Neural cell (in vitro differentiated cells): ENCODE results near the gene TBCEL.

Experiments used
- CTCF ChIP-seq: fragments of 450-650 bp; IDR thresholded peaks from 2 replicates; pipeline ENCODE4 v1.5.1; 2014; ENCODE audit warnings: antibody characterized with exemption, mild to moderate bottlenecking, moderate library complexity; ENCODE audit not compliant: poor library complexity, severe bottlenecking
- POLR2AphosphoS5 ChIP-seq: IDR thresholded peaks from 2 replicates; pipeline ENCODE4 v1.6.1; 2012
- REST ChIP-seq: IDR thresholded peaks from 2 replicates; pipeline ENCODE4 v1.6.1; 2012; ENCODE audit warnings: borderline replicate concordance
- SMC3 ChIP-seq: fragments of 450-650 bp; conservative IDR thresholded peaks from 2 replicates; pipeline ENCODE4 v1.6.1; 2014; ENCODE audit warnings: antibody characterized with exemption, mild to moderate bottlenecking, moderate library complexity; ENCODE audit not compliant: poor library complexity
- TAF1 ChIP-seq: IDR thresholded peaks from 2 replicates; pipeline ENCODE4 v1.6.1; 2012; ENCODE audit warnings: low read depth

GRCh38 chr11:120994091-120994859 lies 29.6 kb upstream of the TBCEL start:
- TF ChIP-seq CTCF (no peak), POLR2AphosphoS5 (no peak), TAF1 (no peak), SMC3 (no peak), REST (no peak)
